Measurements from ENCODE around the gene PYGL.

DNA sequence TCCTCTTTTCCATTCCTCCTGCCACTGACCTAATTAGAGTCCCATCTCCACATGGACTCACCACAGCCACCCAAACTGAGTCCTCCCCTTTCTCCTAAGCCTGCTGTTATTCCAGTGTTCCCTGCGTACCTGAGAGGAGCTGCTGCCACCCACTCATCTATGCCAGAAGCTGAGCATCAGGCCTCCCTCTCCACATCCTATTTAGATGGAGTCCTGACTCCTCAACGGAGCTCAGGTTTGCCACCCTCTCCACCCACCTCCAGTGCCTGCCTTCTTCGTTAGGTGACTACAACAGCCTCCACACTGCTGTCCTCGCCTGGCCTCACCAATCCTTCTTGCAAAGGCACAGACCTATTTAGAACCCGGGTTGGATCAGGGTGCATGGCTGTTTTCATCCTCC lies 87.6 kb downstream of the PYGL start:
- TF ChIP-seq, protein P1, sequence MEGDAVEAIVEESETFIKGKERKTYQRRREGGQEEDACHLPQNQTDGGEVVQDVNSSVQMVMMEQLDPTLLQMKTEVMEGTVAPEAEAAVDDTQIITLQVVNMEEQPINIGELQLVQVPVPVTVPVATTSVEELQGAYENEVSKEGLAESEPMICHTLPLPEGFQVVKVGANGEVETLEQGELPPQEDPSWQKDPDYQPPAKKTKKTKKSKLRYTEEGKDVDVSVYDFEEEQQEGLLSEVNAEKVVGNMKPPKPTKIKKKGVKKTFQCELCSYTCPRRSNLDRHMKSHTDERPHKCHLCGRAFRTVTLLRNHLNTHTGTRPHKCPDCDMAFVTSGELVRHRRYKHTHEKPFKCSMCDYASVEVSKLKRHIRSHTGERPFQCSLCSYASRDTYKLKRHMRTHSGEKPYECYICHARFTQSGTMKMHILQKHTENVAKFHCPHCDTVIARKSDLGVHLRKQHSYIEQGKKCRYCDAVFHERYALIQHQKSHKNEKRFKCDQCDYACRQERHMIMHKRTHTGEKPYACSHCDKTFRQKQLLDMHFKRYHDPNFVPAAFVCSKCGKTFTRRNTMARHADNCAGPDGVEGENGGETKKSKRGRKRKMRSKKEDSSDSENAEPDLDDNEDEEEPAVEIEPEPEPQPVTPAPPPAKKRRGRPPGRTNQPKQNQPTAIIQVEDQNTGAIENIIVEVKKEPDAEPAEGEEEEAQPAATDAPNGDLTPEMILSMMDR (IDR thresholded peaks at IDR 0.05; ENCODE audit: low read depth, low read length, poor library complexity, severe bottlenecking): no peak
- no peak for TF ChIP-seq EZH2phosphoT487 (IDR thresholded peaks at IDR 0.05; ENCODE audit: borderline replicate concordance, low read length)
